Glomerular visceral epithelial cell (primary cell): ENCODE results near the gene CRYGB.
A peak's percentile ranks its signal among the peaks of the same experiment; 100 is the strongest.
"Not testable (repeated sequence)": the region's sequence is repeated elsewhere in the genome, so short reads cannot be mapped to it uniquely, and the experiment has no call there.

Experiments used
- DNase-seq: peaks from one replicate; pipeline ENCODE4 v3.0.0-alpha.2; 2016; ENCODE audit errors: extremely low spot score

Gene CRYGB

DNA sequence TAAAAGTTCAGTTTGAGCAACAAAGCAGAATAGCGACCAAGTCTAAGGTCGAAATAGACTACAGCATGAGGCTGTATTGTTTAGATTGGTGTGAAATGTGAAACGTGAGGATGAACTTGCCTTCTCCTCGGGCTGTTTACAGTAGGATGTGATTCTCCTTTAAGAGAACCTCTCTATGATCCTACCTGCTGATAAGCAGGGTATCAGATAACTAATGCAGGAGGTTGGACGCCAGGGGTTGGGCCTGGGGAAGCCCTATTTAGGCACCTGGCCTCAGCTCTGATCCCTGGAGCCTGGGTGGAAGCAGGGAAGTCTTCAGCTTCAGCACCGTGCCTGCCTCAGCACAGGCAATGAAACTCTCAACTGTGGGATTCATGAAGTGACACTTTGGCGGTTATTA is 33.0 kb downstream of the CRYGB start:
- DNase-seq, result no peak

DNA sequence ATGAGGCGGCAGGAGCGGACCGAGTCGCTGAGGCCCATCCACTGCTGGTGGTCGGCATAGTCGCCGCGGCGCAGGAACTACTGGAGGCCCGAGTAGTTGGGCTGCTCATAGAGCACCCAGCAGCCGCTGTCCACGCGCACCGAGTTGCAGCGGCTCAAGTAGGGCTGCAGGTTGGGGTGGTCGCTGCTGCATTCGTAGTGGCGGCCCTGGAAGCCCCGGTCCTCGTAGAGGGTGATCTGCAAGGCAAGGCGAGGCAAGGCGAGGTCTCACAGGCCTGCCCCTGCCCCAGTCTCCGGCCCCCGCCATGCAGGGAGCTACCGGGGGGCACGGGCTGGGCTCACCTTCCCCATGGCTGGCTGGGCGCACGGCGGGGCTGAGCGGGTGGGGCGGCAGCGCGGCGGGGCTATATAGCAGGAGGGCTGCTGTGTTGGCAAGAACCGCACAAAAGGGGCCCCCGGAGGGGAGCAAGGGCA is 33.6 kb downstream of the CRYGB start:
- DNase-seq, result not testable (repeated sequence)

DNA sequence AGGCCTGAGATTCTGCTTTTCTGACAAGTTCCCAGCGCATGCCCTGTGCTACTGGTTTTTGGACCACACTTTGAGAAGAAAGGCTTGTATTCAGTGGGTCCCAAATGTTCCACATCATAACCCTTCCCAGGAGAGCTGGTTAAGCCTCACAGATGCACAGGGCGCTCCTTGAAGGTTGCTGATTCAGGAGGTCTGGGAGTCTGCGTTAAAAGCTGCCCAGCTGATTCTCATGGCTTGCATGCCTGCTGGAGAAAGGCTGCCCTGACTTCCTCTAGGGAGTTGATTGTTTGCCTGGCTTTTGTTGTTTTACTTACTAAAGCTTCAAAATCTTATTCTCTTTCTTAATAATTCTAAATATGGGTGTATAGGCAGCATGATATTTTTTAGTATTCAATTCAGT is 42.3 kb downstream of the CRYGB start:
- DNase-seq, result no peak

DNA sequence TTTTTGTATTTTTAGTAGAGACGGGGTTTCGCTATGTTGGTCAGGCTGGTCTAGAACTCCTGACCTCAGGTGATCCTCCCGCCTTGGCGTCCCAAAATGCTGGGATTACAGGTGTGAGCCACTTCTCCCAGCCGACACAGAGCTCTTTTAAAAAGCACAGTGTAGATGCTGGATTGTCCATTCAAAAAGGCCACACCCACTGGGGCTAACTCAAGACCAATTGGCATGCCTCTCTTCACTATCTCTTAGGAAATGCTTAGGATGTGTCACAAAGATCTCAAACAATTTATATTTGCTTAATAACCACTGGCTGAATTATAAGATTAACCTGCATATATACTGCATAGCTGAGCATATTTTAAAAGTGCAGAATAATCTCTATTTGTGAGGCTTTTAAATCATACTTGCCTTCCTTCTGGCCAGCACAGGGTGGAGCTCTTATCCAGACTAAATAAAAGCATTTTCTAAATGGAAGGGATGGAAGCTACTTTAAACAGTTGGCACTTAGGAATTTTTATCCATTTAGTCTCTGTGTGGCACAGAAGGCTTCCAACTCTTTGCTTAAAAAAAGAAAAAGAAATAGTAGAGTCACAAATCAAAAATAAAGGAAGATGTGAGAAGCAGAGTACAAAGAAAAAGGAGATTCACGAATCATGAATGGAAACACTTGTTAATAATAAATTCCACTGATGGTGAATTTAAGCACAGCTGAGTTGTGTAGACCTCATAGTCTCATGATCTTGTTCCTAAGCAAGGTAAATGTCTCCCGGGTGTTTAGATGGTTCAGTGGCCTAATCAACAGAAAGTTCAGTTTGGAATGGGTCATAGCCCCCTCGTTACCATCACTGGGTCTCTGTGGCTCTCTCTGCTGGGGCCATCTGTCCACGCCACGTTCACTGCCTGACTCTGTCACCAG is 44.0 kb downstream of the CRYGB start:
- DNase-seq, result peak; percentile 21

DNA sequence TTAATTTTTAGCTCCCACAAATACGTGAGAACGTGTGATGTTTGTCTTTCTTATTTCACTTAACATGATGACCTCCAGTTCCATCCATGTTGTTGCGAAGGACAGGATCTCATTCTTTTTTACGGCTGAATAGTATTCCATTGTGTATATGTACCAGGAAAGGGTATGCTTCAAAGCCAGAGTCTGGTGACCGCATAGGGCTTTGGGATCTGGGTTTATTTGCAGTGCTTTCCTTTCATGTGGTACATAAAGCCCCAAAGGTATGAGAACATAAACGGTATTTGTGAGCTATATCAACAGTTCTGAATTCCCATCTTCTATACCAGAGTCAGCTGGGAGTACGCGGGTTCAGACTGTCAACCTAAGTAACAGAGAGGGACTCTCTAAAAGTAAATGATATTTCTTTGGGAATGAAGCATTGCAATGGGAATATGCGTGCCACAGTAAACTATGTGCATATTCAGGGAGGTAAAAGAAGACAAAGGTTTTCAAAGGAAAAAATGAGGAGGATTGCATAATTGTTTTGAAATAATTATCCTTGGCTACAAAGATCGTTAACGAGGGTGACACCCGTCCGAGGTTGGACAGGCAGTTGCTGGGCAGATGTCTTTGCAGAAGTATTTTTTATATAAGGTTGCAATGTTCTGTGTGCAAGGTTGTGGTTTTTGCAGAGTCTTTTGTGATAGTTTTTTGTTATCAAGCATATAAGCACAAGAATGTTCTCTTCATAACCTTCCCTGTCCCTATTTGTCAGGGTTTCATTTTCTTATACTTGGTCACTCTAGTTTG is 46.1 kb downstream of the CRYGB start:
- DNase-seq, result no peak

- not testable (repeated sequence) for DNase-seq
Observed at GRCh38 chr2:208098701-208099100, 47.3 kb downstream of the CRYGB start.

GRCh38 chr2:208098267-208098666 is 47.7 kb downstream of the CRYGB start:
- no peak for DNase-seq

GRCh38 chr2:208097801-208098200 is 48.2 kb downstream of the CRYGB start:
- no peak for DNase-seq

GRCh38 chr2:208097313-208097712 is 48.6 kb downstream of the CRYGB start:
- DNase-seq, result no peak

DNA sequence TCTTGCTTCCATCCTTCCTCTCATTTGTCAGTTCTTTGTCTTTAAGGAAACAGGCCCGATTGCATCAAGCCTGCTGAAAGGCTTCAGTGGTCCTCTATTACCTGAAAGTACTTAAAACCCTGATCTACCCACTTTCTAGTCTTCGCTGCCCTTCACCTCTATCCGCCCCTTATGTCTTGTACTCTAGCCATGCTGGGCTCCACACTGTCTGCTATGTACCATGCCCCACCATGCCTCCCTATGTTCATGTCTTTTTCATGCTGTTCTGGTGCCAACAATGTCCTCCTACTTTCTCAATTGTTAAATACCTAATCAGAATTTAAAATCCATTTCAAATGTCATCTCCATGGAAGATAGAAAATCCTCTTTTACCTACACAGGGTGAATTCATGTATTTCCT is 49.9 kb downstream of the CRYGB start:
- no peak for DNase-seq

GRCh38 chr2:208093128-208093527 is 52.8 kb downstream of the CRYGB start:
- DNase-seq, result no peak
